Frontal cortex (tissue), 4 donors: ENCODE data around the gene NUP62. TPM values are rescaled to one million over a fixed set of nuclear protein-coding genes. Genes with fewer than 3 reads are reported as not detected.

Experiments
- DNase-seq, 2 donors: peaks; one replicate each; pipeline ENCODE4 v3.0.0; 2012; ENCODE audit warnings: low spot score in 2 of 2
- FAIRE-seq: peaks from 2 replicates; lab custom pipeline; 2012; peaks lifted over from hg19 to GRCh38; lab: Jason Lieb, UNC
- total RNA-seq: library from RNA; depleted of rRNA; stranded (reverse); fragments of >200 nt; gene quantifications from one replicate; pipeline ENCODE4 v1.2.3, GENCODE V29; 2014
- donor health status: control.
- donor health status: control.
- donor health status: control.

NUP62 gene
- total RNA-seq, 1 donor from 2014 or later: 22.0 TPM

- DNase-seq (no peak), FAIRE-seq (no peak)
Measured at GRCh38 chr19:49860336-49861102, 68.8 kb downstream of the NUP62 start.

- FAIRE-seq (no peak), DNase-seq (no peak)
Measured at GRCh38 chr19:49859682-49860335, 69.5 kb downstream of the NUP62 start.

- peak in 1 of 2 donors; percentile 64 for DNase-seq
- no peak for FAIRE-seq
Measured at GRCh38 chr19:49858088-49858985, 71.0 kb downstream of the NUP62 start.

- FAIRE-seq (no peak), DNase-seq (no peak)
Measured at GRCh38 chr19:49857838-49858087, 71.5 kb downstream of the NUP62 start.

GRCh38 chr19:49857061-49857837 lies 72.1 kb downstream of the NUP62 start:
- DNase-seq (no peak), FAIRE-seq (no peak)

Other genes starting within 250 kb of the NUP62 start
- 0.82 TPM for gene ADM5, start 239.9 kb downstream of the NUP62 start, total RNA-seq
- gene CPT1C, start 238.4 kb downstream of the NUP62 start, total RNA-seq: 39.9 TPM
- not detected for gene TSKS, start 166.2 kb downstream of the NUP62 start, total RNA-seq
- 50.5 TPM for gene AP2A1, start 162.5 kb downstream of the NUP62 start, total RNA-seq
- gene FUZ, start 116.2 kb downstream of the NUP62 start, total RNA-seq: 17.5 TPM
- 14.3 TPM for gene MED25, start 111.2 kb downstream of the NUP62 start, total RNA-seq
- 109 TPM for gene PTOV1, start 78.3 kb downstream of the NUP62 start, total RNA-seq
- 23.2 TPM for gene PNKP, start 61.9 kb downstream of the NUP62 start, total RNA-seq
- 4.1 TPM for gene AKT1S1, start 52.1 kb downstream of the NUP62 start, total RNA-seq
- gene TBC1D17, start 51.8 kb downstream of the NUP62 start, total RNA-seq: 5.7 TPM
- gene IL4I1, start 32.6 kb downstream of the NUP62 start, total RNA-seq: 0.41 TPM
- 10.6 TPM for gene ATF5, start 299 bp downstream of the NUP62 start, total RNA-seq
- under 0.01 TPM for gene SIGLEC11, start 31.7 kb upstream of the NUP62 start, total RNA-seq
- gene VRK3, start 95.9 kb upstream of the NUP62 start, total RNA-seq: 17.1 TPM
- 11.0 TPM for gene ZNF473, start 96.5 kb upstream of the NUP62 start, total RNA-seq
- gene IZUMO2, start 233.8 kb upstream of the NUP62 start, total RNA-seq: not detected